Measurements from ENCODE around the gene RPS6KA4.

The RPS6KA4 gene

GRCh38 chr11:64348383-64349024, 10.5 kb upstream of the RPS6KA4 start:
- ChIA-PET CTCF (interaction anchor here (0.6 kb wide), 1 partner anchor 877 kb away, joined by 3 read pairs; no protein-coding TSS in a partner anchor), POLR2A (ENCODE audit: low non-redundant PET) (no interaction called here)
- DNase-seq (ENCODE audit: low spot score), result no peak
- H3K27ac ChIP-seq, result peak overlapping the region; percentile 92
- TF ChIP-seq CTCF (conservative IDR thresholded peaks at IDR 0.05; ENCODE audit: low read depth), result no peak

- TF ChIP-seq CTCF (conservative IDR thresholded peaks at IDR 0.05; ENCODE audit: low read depth), result no peak
- DNase-seq (ENCODE audit: low spot score), result no peak
- H3K27ac ChIP-seq, result peak overlapping the region; percentile 92
- ChIA-PET POLR2A (ENCODE audit: low non-redundant PET) (no interaction called here), CTCF (interaction anchor here (0.5 to 0.8 kb wide), 3 partner anchors 31 to 876 kb away, joined by 3 to 4 read pairs (median 3); partner anchors contain the start of gene PRDX5)
These were observed 10.0 kb upstream of the RPS6KA4 start for GRCh38 chr11:64349025-64349387.

GRCh38 chr11:64349404-64349803, 9.6 kb upstream of the RPS6KA4 start:
- CTCF ChIA-PET, result interaction anchor here (0.5 to 0.8 kb wide), 3 partner anchors 32 to 205 kb away, joined by 3 to 4 read pairs (median 4); partner anchors contain the start of gene PRDX5
- DNase-seq (ENCODE audit: low spot score), result no peak
- POLR2A ChIA-PET (ENCODE audit: low non-redundant PET), result no interaction called here
- no peak for TF ChIP-seq CTCF (conservative IDR thresholded peaks at IDR 0.05; ENCODE audit: low read depth)
- H3K27ac ChIP-seq, result peak overlapping the region; percentile 92

- CTCF ChIA-PET, result interaction anchor here (0.6 kb wide), 1 partner anchor 50 kb away, joined by 3 read pairs; no protein-coding TSS in a partner anchor
- DNase-seq (ENCODE audit: low spot score), result no peak
- peak overlapping the region; percentile 92 for H3K27ac ChIP-seq
- no peak for TF ChIP-seq CTCF (conservative IDR thresholded peaks at IDR 0.05; ENCODE audit: low read depth)
- POLR2A ChIA-PET (ENCODE audit: low non-redundant PET), result no interaction called here
These were observed 7.8 kb upstream of the RPS6KA4 start for GRCh38 chr11:64351136-64351631.

GRCh38 chr11:64352099-64352994, 6.6 kb upstream of the RPS6KA4 start:
- ChIA-PET CTCF (interaction anchor here (0.6 to 4.9 kb wide), 6 partner anchors 8 to 1692 kb away, joined by 3 to 34 read pairs (median 4); partner anchors contain the start of gene PLCB3), POLR2A (ENCODE audit: low non-redundant PET) (interaction anchor here (0.8 to 1.9 kb wide), 2 partner anchors 10 to 34 kb away, joined by 3 to 9 read pairs; partner anchors contain the start of genes PRDX5 and TRMT112)
- TF ChIP-seq CTCF (conservative IDR thresholded peaks at IDR 0.05; ENCODE audit: low read depth), result no peak
- DNase-seq (ENCODE audit: low spot score), result no peak
- peak overlapping the region; percentile 92 for H3K27ac ChIP-seq

Data from RWPE1 (cell line).